HepG2 (cell line): ENCODE measurements around the gene FKBP1B. TPM values are rescaled to one million over a fixed set of nuclear protein-coding genes. Genes with fewer than 3 reads are reported as not detected.
A peak's percentile ranks its signal among the peaks of the same experiment; 100 is the strongest.

Experiments used
- FOXA1 ChIP-seq, 2 experiments: fragments of 450-650 bp in 1 of 2; sonication (generic) in 1 of 2; formaldehyde crosslinking in 1 of 2; IDR thresholded peaks; 2 replicates each; pipeline versions ENCODE4 v1.4.0 to v1.6.1; 2016 to 2020; ENCODE audit warnings: missing genetic modification reagents in 1 of 2
- FOXA3 ChIP-seq: IDR thresholded peaks from 2 replicates; pipeline ENCODE4 v1.6.1; 2016; ENCODE audit warnings: missing genetic modification reagents, missing compliant biosample characterization
- FOXC1 ChIP-seq: sonication (generic); formaldehyde crosslinking; IDR thresholded peaks from 2 replicates; pipeline ENCODE4 v1.8.0; 2022; ENCODE audit warnings: mild to moderate bottlenecking, missing genetic modification reagents, borderline replicate concordance
- GATAD1 ChIP-seq: IDR thresholded peaks from 2 replicates; pipeline ENCODE4 v1.6.1; 2016; ENCODE audit warnings: missing genetic modification reagents, missing compliant biosample characterization
- GATAD2A ChIP-seq: IDR thresholded peaks from 2 replicates; pipeline ENCODE4 v1.6.1; 2016
- HMGA1 ChIP-seq: sonication (generic); formaldehyde crosslinking; conservative IDR thresholded peaks from 2 replicates; pipeline ENCODE4 v1.4.0; 2020; ENCODE audit warnings: missing genetic modification reagents
- KDM5A ChIP-seq: fragments of 200-600 bp; sonication (generic); IDR thresholded peaks from 2 replicates; pipeline ENCODE4 v1.7.0; 2018; ENCODE audit warnings: antibody characterized with exemption, mild to moderate bottlenecking, low read length, borderline replicate concordance
- MTF1 ChIP-seq: sonication (generic); formaldehyde crosslinking; IDR thresholded peaks from 2 replicates; pipeline ENCODE4 v1.5.0; 2020; ENCODE audit warnings: missing genetic modification reagents
- SRF ChIP-seq: IDR thresholded peaks from 2 replicates; pipeline ENCODE4 v1.6.1; 2011; ENCODE audit warnings: mild to moderate bottlenecking, low read depth, low read length, moderate library complexity
- TEAD3 ChIP-seq: optimal IDR thresholded peaks from 2 replicates; pipeline ENCODE3; 2016; ENCODE audit warnings: borderline replicate concordance
- ZFP82 ChIP-seq: sonication (generic); formaldehyde crosslinking; IDR thresholded peaks from 2 replicates; pipeline ENCODE4 v1.5.1; 2020; ENCODE audit warnings: mild to moderate bottlenecking, missing genetic modification reagents, borderline replicate concordance
- ZKSCAN8 ChIP-seq: IDR thresholded peaks from 2 replicates; pipeline ENCODE4 v1.6.1; 2016; ENCODE audit warnings: borderline replicate concordance, missing genetic modification reagents, missing compliant biosample characterization
- ZNF12 ChIP-seq: sonication (generic); formaldehyde crosslinking; IDR thresholded peaks from 2 replicates; pipeline ENCODE4 v1.5.0; 2020; ENCODE audit warnings: missing genetic modification reagents
- ZNF225 ChIP-seq: sonication (generic); formaldehyde crosslinking; IDR thresholded peaks from 2 replicates; pipeline ENCODE4 v1.4.0; 2020; ENCODE audit warnings: mild to moderate bottlenecking, missing genetic modification reagents
- ZNF276 ChIP-seq: sonication (generic); formaldehyde crosslinking; IDR thresholded peaks from 2 replicates; pipeline ENCODE4 v1.4.0; 2020; ENCODE audit warnings: mild to moderate bottlenecking, low read depth, missing genetic modification reagents
- ZNF574 ChIP-seq: sonication (generic); formaldehyde crosslinking; IDR thresholded peaks from 2 replicates; pipeline ENCODE4 v1.4.0; 2020; ENCODE audit warnings: missing genetic modification reagents
- polyA plus RNA-seq, 8 experiments: library from polyadenylated mRNA; depleted of rRNA in 3 of 8; stranded (reverse) in 7 of 8; unstranded in 1 of 8; fragments of >200 nt; fragmentation: Illumina TruSeq in 4 of 8; extraction: Trizol in 4 of 8; gene quantifications; 2 replicates each; pipeline versions ENCODE4 v1.2.1 to v1.2.3, GENCODE V29; 2011 to 2016; ENCODE audit warnings: low read depth in 4 of 8, missing spikeins in 1 of 8, mixed read lengths in 1 of 8; ENCODE audit not compliant: insufficient read depth in 1 of 8
- total RNA-seq, 5 experiments: library from RNA; depleted of rRNA; stranded (reverse); fragments of >200 nt; fragmentation: Illumina TruSeq; extraction: Trizol; gene quantifications; 2 replicates each; pipeline ENCODE4 v1.2.3, GENCODE V29; 2016; ENCODE audit warnings: low read depth in 1 of 5
- TF ChIP-seq, protein P1 (sequence below): sonication (generic); formaldehyde crosslinking; IDR thresholded peaks from 2 replicates; pipeline ENCODE4 v1.4.0; 2020; ENCODE audit warnings: low read depth, mild to moderate bottlenecking, missing genetic modification reagents
- TF ChIP-seq, protein P2 (sequence below): IDR thresholded peaks from 2 replicates; pipeline ENCODE4 v1.6.1; 2012; ENCODE audit warnings: inconsistent platforms
- TF ChIP-seq, protein P3 (sequence below), 2 experiments: sonication (generic) in 1 of 2; formaldehyde crosslinking in 1 of 2; IDR thresholded peaks; 2 replicates each; pipeline versions ENCODE4 v1.6.1 to v1.9.0; 2014 to 2022; ENCODE audit warnings: antibody characterized with exemption in 1 of 2, borderline replicate concordance in 1 of 2, inconsistent platforms in 1 of 2, low read depth in 1 of 2, missing genetic modification reagents in 1 of 2

FKBP1B gene
- total and polyA plus RNA-seq, 2 of the 13 experiments (the other 11 are each of a cell fraction or from before 2014, with no cell fraction given): 35.2 to 96.3 TPM

GRCh38 chr2:24016376-24016761, 33.2 kb upstream of the FKBP1B start (continued):
- TF ChIP-seq TEAD3 (CRISPR knock-in tag) (no peak), FOXA3 (no peak), KDM5A (no peak), ZNF225 (CRISPR knock-in tag) (no peak), ZNF276 (CRISPR knock-in tag) (no peak), FOXA1 (IDR thresholded peaks at IDR 0.05) (no peak), FOXA1 (CRISPR knock-in tag; IDR thresholded peaks at IDR 0.05) (peak; percentile 41; the same call in 1 of the 2 replicates), MTF1 (CRISPR knock-in tag) (no peak), HMGA1 (CRISPR knock-in tag) (no peak), ZNF12 (no peak), SRF (no peak), ZFP82 (CRISPR knock-in tag) (no peak), ZNF574 (CRISPR knock-in tag) (peak; percentile 13; the same call in 1 of the 2 replicates), GATAD2A (CRISPR knock-in tag) (no peak), GATAD1 (CRISPR knock-in tag) (no peak), ZKSCAN8 (no peak), FOXC1 (no peak)
- TF ChIP-seq, protein P1, sequence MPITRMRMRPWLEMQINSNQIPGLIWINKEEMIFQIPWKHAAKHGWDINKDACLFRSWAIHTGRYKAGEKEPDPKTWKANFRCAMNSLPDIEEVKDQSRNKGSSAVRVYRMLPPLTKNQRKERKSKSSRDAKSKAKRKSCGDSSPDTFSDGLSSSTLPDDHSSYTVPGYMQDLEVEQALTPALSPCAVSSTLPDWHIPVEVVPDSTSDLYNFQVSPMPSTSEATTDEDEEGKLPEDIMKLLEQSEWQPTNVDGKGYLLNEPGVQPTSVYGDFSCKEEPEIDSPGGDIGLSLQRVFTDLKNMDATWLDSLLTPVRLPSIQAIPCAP: no peak
- TF ChIP-seq, protein P2, sequence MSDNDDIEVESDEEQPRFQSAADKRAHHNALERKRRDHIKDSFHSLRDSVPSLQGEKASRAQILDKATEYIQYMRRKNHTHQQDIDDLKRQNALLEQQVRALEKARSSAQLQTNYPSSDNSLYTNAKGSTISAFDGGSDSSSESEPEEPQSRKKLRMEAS: peak; percentile 13; the same call in 1 of the 2 replicates
- TF ChIP-seq, protein P3, sequence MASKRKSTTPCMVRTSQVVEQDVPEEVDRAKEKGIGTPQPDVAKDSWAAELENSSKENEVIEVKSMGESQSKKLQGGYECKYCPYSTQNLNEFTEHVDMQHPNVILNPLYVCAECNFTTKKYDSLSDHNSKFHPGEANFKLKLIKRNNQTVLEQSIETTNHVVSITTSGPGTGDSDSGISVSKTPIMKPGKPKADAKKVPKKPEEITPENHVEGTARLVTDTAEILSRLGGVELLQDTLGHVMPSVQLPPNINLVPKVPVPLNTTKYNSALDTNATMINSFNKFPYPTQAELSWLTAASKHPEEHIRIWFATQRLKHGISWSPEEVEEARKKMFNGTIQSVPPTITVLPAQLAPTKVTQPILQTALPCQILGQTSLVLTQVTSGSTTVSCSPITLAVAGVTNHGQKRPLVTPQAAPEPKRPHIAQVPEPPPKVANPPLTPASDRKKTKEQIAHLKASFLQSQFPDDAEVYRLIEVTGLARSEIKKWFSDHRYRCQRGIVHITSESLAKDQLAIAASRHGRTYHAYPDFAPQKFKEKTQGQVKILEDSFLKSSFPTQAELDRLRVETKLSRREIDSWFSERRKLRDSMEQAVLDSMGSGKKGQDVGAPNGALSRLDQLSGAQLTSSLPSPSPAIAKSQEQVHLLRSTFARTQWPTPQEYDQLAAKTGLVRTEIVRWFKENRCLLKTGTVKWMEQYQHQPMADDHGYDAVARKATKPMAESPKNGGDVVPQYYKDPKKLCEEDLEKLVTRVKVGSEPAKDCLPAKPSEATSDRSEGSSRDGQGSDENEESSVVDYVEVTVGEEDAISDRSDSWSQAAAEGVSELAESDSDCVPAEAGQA (IDR thresholded peaks at IDR 0.05; ENCODE audit: low read depth): no peak
- TF ChIP-seq, protein P3 (CRISPR knock-in tag; IDR thresholded peaks at IDR 0.05; ENCODE audit: borderline replicate concordance): no peak
